ENCODE data around the gene ERBB4. TPM values are rescaled to one million over a fixed set of nuclear protein-coding genes. Genes with fewer than 3 reads are reported as not detected.

ERBB4 gene
- total RNA-seq, 1 experiment from 2014 or later: 40.6 TPM

DNA sequence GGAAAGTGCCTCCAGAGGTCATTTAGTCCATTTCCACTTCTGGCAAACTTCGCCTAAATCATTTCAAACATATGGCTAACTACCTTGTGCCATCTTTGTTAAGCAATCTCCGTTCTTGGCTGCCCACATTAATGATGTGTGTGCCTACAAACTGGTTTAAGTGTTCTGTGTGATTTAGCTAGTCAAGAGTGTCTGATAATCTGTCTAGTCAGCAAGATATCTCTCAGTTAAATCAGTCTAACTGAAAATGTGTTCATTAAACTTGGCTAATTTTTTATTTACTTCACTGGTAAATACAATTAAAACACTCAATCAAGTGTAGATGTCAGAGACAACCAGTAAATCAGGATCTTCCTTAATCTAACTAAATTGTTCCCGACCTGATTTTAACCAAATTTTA lies 352.4 kb downstream of the ERBB4 start:
- POLR2A ChIA-PET (ENCODE audit: low non-redundant PET): no interaction called here
- CTCF ChIA-PET: no interaction called here

DNA sequence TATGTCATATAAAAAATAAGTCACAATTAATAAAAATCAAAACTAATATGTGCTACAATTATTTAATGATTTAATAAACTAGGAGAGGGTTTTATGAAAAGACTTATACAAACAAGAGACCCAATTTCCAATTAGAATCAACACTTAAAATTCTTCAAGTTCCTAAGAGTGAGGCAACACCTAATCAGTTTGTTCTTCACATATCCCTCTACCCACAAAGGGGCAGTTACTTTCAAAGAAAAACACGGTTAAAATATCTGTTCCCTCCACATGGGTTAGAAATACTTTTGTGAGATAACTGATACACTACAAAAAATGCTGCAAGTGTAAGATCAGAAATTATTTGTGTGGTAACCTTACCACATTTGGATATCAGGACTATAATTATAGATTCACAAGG lies 357.0 kb downstream of the ERBB4 start:
- CTCF ChIA-PET: no interaction called here
- no TSS peak for BruUV-seq (replicated peaks)
- Histone ChIP-seq H3K4me3 (ENCODE audit: low read depth, low read length, poor library complexity, severe bottlenecking) (no peak overlapping the region), H3K9me3 (ENCODE audit: low read depth, low read length, poor library complexity, severe bottlenecking) (no peaks in the 10 kb centered on the region), H3K27me3 (replicated peaks; ENCODE audit: insufficient read depth, low read depth, low read length, poor library complexity) (no peaks in the 10 kb centered on the region), H3K27ac (ENCODE audit: low read depth, low read length, poor library complexity, severe bottlenecking) (no peak overlapping the region), H3K4me1 (ENCODE audit: insufficient read depth, low read length, poor library complexity, severe bottlenecking) (peaks cover 5% of the 10 kb centered on the region), H3K36me3 (ENCODE audit: insufficient read depth, low read length, poor library complexity, severe bottlenecking) (no peaks in the 10 kb centered on the region)
- POLR2A ChIA-PET (ENCODE audit: low non-redundant PET): no interaction called here
- intact Hi-C loops (cut with micrococcal nuclease; ENCODE audit: unreplicated experiment): no loop called here
- DNase-seq (ENCODE audit: low spot score): no peak
- no peak for TF ChIP-seq EZH2 (IDR thresholded peaks at IDR 0.05; ENCODE audit: borderline replicate concordance, low read depth, low read length, poor library complexity, severe bottlenecking)
- TF ChIP-seq, protein P1, sequence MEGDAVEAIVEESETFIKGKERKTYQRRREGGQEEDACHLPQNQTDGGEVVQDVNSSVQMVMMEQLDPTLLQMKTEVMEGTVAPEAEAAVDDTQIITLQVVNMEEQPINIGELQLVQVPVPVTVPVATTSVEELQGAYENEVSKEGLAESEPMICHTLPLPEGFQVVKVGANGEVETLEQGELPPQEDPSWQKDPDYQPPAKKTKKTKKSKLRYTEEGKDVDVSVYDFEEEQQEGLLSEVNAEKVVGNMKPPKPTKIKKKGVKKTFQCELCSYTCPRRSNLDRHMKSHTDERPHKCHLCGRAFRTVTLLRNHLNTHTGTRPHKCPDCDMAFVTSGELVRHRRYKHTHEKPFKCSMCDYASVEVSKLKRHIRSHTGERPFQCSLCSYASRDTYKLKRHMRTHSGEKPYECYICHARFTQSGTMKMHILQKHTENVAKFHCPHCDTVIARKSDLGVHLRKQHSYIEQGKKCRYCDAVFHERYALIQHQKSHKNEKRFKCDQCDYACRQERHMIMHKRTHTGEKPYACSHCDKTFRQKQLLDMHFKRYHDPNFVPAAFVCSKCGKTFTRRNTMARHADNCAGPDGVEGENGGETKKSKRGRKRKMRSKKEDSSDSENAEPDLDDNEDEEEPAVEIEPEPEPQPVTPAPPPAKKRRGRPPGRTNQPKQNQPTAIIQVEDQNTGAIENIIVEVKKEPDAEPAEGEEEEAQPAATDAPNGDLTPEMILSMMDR (conservative IDR thresholded peaks at IDR 0.05; ENCODE audit: low read depth, low read length): no peak

More for the DNA sequence above, 352.4 kb downstream of the ERBB4 start:
- H3K4me1 ChIP-seq (ENCODE audit: insufficient read depth, low read length, poor library complexity, severe bottlenecking): peaks cover 5% of the 10 kb centered on the region
- BruUV-seq (replicated peaks): no TSS peak
- intact Hi-C loops (cut with micrococcal nuclease; ENCODE audit: unreplicated experiment): no loop called here
- no peaks in the 10 kb centered on the region for H3K36me3 ChIP-seq (ENCODE audit: insufficient read depth, low read length, poor library complexity, severe bottlenecking)
- H3K27ac ChIP-seq (ENCODE audit: low read depth, low read length, poor library complexity, severe bottlenecking): no peak overlapping the region
- TF ChIP-seq, protein P1 (conservative IDR thresholded peaks at IDR 0.05; ENCODE audit: low read depth, low read length): no peak
- TF ChIP-seq EZH2 (IDR thresholded peaks at IDR 0.05; ENCODE audit: borderline replicate concordance, low read depth, low read length, poor library complexity, severe bottlenecking): no peak
- H3K4me3 ChIP-seq (ENCODE audit: low read depth, low read length, poor library complexity, severe bottlenecking): no peak overlapping the region
- no peaks in the 10 kb centered on the region for H3K9me3 ChIP-seq (ENCODE audit: low read depth, low read length, poor library complexity, severe bottlenecking)
- DNase-seq (ENCODE audit: low spot score): no peak
- no peaks in the 10 kb centered on the region for H3K27me3 ChIP-seq (replicated peaks; ENCODE audit: insufficient read depth, low read depth, low read length, poor library complexity)

DNA sequence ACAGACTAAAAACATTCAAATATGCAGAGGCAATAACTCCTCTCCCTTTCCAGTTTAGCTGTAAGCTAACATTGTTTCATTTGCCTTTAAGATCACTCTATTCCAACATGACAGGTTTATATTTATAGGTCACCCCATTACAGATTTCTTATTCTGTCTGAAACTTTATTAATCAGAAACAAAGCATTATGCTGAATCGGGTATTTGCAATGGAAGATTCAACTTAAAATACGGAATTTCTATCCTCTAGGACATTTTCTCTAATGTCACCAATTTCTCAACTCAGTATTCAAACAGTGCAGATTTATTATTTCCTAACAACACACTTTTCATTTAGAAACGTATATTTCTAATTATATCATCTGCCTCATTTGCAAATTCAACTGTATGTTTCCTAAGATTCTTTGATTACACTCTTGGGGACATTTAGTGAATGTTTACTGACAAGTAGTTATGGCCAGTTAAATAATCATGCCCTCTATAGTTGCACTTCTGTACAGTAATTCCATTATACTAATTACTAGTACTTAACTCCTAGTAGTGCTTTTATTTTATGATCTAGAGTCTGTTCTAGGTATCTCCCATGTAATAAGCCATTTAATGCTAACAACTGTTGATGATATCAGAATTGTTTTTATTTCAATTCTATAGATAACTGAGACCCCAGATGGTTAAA lies 358.1 kb downstream of the ERBB4 start:
- intact Hi-C loops (cut with micrococcal nuclease; ENCODE audit: unreplicated experiment): no loop called here
- no TSS peak for BruUV-seq (replicated peaks)
- Histone ChIP-seq H3K4me1 (ENCODE audit: insufficient read depth, low read length, poor library complexity, severe bottlenecking) (peaks cover 9% of the 10 kb centered on the region), H3K4me3 (ENCODE audit: low read depth, low read length, poor library complexity, severe bottlenecking) (no peak overlapping the region), H3K9me3 (ENCODE audit: low read depth, low read length, poor library complexity, severe bottlenecking) (no peaks in the 10 kb centered on the region), H3K27me3 (replicated peaks; ENCODE audit: insufficient read depth, low read depth, low read length, poor library complexity) (no peaks in the 10 kb centered on the region), H3K27ac (ENCODE audit: low read depth, low read length, poor library complexity, severe bottlenecking) (no peak overlapping the region), H3K36me3 (ENCODE audit: insufficient read depth, low read length, poor library complexity, severe bottlenecking) (no peaks in the 10 kb centered on the region)
- TF ChIP-seq, protein P1 (conservative IDR thresholded peaks at IDR 0.05; ENCODE audit: low read depth, low read length): no peak
- no peak for TF ChIP-seq EZH2 (IDR thresholded peaks at IDR 0.05; ENCODE audit: borderline replicate concordance, low read depth, low read length, poor library complexity, severe bottlenecking)
- no peak for DNase-seq (ENCODE audit: low spot score)
- ChIA-PET POLR2A (ENCODE audit: low non-redundant PET) (no interaction called here), CTCF (no interaction called here)
